Hindlimb muscle (tissue), 1 donor: ENCODE results near the gene TOM1. TPM values are rescaled to one million over a fixed set of nuclear protein-coding genes. Genes with fewer than 3 reads are reported as not detected.
A peak's percentile ranks its signal among the peaks of the same experiment; 100 is the strongest.
"Not testable (repeated sequence)": the region's sequence is repeated elsewhere in the genome, so short reads cannot be mapped to it uniquely, and the experiment has no call there.

Source experiments
- DNase-seq: peaks from one replicate; pipeline ENCODE4 v3.0.0-alpha.2; 2013
- polyA plus RNA-seq: library from polyadenylated mRNA; unstranded; fragments of 120-200 nt; gene quantifications from one replicate; pipeline ENCODE4 v1.2.1, GENCODE V29; 2013; ENCODE audit not compliant: insufficient read length

Gene TOM1
- polyA plus RNA-seq, 1 donor: 35.6 TPM

DNA sequence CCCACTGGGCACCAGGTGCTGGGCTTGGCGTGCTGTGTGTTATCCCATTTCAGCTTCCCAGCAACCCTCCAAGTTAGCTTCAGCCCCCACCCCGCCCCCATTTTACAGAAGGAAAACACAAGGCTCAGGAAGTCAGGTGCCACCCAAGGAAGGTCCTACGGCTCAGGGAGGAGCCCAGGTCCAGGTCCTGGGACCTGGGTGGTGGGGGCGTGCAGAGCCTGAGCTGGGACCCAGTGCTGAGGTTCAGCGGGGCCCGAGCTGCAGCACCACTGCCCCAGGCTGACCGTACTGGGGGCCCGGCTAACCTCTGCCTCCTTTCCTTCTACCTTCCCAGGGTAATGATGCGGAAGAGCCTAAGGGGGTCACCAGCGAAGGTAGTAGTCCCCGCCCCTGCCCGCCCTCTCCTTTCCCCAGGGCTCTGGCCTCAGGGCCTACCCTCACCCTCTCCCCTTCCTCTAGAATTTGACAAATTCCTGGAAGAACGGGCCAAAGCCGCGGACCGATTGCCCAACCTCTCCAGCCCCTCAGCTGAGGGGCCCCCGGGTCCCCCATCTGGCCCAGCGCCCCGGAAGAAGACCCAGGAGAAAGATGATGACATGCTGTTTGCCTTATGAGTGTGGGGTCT, 47.0 kb downstream of the TOM1 start:
- no peak for DNase-seq

DNA sequence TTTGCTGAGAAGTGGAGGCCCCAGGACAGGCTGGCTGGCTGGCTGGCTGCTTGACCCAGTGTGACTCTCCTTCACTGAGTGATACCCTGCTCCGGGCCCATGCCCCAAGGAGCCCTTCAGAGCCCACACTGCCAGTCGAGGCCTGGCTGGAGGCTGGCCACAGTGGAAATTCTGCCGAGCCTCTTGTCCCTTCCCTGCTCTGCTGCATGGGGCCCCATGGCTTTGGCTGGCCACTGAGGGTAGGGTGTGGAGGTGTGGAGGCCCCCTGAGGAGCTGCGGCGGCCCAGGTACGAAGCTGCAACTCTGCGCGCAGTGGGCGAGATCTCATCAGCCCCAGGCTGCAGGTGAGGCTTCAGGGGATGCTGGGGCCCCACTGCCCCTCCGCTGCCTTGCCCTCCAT, 47.8 kb downstream of the TOM1 start:
- no peak for DNase-seq

DNA sequence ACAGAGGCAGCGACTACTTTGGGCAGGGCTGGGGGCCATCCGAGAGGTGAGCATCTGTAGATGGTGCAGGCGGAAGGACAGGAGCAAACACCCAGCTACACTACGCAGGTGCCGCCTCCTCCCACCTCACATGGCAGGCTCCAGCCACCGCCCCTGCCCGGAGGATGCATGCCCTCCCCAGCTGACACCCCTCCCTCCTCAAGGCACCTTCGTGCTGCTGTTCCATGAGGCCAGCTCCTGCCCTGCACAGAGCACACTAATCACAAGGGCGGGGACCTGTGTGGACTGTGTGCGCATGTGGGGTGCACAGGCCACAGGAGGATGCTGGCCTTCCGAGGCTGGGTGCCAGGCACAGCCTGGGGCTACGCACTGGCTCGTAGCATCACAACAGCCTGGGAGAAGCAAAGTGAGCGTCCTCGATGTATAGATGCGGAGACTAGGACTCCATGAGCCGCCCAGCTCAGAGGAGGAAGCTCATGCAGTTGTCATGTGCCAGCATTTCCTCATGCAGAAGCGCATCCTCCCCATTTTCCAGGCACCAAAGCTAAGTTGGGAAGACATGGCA, 48.4 kb downstream of the TOM1 start:
- no peak for DNase-seq

DNA sequence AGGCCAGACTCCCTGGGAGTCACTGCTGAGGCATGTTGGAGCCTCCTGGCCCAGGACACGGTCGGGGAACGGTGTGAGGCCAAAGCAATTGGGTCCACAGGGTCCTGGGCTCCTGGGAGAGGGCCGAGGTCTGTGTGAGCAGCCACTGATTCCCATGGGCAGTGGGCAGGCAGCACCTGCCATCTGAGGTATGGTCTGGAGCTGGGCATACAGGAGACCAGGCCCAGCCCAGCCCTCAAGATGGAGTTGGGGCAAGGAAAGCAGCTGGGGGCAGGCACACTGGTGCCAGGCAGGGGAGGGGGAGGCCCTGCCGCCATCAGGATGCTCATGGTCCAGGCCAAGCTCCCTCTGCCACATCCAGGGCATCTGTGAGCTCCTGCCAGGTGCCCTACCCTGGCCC, 49.0 kb downstream of the TOM1 start:
- no peak for DNase-seq

DNA sequence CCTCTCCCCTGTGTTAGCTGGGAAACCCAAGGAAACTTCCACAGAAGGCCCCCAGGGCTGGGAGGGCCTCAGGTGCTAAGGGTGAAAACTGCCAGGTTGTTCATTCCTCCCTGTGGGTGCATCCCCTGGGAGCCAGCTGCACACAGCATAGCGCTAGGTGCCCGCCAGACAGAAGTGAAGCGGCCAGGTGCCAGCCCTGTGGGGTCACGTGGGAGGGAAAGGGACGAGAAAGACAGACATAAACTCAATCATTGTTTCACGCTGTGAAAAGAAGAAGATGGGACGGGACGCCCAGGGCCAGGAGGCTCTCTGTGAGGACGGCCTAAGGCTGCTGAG, 49.6 kb downstream of the TOM1 start:
- DNase-seq: peak; percentile 39

DNA sequence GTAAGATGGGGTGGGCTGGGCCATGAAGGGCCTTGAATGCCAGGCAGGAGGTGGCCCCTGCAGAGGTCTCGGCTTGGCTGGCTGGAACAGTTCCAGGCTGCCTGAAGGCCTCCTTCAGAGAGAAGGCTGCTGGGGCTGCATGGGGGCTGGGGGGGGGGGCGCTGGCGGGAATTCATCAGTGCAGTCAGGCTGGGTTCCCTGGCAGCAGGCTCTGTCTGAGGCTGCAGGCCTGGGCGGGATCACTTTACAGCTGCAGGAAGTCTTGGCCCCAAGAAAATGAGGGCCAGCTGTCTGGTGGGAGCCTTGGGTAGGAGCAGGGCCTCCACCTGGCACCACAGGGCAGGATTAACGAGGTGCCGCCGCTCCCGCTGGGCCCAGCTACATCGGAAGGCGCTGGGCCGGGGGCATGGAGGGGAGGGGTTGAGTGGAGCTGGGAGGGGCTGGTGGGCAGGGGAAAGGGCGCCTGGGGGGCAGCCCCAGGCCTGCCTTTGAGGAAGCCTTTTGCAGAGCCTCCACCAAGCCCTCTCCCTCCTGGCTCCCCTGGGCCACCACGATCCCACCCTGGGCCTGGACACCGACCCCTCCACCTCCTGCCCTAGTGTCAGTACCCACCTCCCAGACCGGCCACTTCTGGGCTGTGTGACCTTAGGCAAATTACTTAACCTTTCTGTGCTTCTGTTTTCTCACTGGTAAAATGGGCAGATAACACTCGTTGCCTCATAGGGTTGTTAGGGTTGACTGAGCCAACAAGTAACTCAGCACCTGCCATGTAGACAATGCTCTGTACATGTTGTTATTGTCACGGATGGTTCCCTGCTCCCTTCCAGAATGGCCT, 50.2 kb downstream of the TOM1 start:
- peak; percentile 59 for DNase-seq

DNA sequence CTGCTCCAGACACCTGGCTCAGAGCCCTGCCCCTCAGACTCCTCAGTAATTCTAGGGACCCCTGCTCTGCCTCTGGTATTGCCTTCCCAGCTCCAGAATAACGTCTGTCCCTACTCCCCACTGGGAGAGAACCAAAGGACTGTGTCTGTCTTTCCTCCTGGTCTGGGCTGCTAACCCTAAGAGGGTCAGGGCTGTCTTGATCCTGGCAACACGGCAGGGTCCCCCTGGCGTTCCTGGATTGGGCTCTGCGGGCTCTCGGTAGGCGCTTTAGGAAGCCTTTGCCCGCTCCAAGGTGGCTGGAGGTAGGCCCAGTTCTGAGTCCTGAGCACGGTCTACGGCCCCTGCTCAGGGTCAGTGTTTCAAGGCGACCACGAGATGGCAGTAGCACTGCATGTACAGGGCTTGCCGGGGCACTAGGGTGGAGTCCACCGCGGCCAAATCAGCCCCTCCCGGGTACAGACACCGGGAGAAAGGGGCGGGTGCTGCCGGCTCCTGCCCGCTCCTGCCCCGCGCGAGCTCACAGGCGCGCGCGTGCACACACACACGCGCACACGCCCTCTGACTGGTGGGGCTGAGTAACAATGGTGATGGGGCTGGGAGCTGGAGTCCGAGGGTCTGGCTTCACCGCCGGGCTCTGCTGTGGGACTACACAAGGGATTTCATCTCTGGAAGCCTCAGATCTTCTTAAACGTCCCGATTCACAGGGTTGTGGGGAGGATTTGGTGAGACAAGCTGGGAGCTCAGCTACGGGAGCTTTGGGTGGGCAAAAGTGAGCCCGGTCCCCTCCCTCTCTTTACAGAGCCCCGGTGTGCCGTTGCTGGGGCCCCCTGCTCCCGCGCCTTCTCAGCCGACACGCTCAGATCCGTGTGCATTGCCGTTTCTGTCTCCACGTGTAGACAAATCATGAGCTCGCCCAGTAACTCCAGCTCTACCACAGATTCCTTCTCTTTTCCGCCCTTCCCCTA, 51.1 kb downstream of the TOM1 start:
- peak; percentile 93 for DNase-seq

DNA sequence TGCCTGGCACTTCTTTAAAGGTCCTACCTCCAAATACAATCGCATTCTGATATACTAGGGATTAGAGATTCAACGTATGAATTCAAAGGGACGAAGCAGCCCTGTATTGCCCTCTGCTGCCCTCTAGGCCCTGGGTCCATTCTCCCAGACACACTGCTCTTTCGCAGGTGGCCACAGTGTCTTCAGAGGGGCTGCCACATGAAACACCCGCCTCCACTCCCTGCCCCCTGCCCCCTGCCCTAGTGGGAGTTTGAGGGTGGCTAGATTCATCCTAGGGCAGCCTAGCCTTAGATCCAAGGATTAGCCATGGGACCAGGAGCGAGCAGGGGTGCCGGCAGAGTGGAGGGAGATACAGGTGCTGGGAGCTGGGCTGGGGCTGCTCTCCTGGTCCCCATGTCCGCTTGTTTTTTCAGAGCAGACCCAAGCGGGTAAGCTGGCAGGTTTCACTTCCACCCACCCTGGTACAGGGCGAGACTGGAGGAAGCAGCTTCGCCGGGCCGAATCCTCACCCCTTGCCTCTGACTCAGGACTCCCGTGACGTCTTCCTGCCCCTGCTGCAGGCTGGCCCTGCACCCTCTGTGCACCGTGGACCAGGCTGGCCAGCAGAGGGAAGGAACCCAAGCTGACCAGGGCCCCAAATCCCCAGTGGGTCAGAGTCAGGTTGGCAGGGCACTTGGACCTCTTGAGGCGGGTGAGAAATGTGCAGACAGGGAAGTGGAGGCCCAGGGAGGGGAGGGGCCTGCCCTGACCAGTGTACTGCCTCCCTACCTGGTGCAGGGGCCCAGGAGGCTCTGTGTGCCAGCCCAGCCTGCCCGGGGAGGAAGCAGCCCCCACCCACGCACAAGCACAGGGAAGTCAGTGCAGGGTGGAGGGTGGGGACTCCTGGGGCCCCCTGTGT, 52.8 kb downstream of the TOM1 start:
- DNase-seq: no peak

DNA sequence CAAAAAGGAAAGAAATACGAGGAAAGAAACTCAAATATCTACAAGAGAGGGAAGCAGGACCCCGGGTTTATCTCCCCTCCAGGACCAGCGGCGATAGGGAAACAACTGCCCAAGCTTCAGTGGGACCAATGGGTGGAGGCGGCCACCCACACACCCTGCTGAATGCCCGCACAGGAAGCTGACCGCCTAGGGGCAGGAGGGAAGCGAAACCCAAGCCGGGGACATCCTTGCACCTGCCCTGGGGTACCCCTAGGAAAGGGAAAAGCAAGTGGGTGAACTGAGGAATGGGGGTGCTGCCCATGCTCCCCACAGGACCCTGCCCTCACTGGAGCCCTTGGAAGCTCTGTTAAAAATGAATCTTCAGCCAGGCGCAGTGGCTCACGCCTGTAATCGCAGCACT, 53.6 kb downstream of the TOM1 start:
- no peak for DNase-seq

DNA sequence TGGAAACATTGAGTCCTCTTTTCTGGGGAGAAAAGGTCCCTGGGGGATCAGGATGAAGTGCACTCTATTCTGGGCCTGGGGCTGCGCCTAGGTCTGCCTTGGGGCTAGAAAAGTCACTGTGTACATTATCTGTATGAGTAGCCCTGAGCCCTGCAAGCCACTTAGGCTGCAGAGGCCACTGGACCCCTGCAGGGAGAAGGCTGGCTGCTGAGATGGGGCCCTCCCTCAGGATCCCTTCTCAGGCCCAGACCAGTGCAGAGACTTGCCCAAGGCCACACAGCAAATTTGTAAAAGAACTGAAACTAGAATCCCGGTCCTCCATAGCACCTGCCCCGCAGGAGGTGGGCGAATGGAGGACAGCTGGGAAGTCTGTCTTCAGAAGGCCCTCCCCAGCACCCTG, 54.4 kb downstream of the TOM1 start:
- no peak for DNase-seq

DNA sequence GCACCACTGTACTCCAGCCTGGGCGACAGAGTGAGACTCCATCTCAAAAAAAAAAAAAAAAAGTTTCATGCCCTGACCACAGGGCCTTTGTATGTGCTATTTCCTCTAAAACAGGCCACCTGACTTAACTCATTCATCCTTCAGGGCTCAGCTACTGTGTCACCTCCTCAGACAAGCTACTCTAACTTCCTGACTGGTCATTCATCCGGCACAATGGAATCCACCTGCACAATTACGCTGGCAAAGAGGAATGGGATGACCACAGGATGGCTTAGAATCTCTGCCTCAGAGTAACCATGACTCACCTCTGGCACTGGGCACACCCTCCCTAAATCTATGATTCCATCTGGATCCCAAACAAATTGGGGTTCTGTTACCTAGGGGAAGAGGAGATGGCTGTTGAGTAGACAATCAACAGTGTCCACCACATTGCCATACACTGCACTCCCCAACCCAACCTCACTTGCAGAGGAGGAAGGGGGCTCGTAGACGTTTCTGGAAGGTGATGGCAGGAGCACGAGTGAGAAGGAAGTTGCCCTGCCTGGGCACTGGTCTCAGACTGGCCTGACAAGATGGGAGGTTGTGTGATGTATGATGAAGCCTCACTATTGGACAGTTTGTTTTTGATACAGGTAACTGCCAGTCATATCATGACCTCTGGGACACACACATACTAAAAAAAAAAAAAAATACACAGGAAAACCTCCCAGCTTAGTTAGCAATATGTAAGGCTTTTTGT, 58.4 kb downstream of the TOM1 start:
- DNase-seq: no peak

DNA sequence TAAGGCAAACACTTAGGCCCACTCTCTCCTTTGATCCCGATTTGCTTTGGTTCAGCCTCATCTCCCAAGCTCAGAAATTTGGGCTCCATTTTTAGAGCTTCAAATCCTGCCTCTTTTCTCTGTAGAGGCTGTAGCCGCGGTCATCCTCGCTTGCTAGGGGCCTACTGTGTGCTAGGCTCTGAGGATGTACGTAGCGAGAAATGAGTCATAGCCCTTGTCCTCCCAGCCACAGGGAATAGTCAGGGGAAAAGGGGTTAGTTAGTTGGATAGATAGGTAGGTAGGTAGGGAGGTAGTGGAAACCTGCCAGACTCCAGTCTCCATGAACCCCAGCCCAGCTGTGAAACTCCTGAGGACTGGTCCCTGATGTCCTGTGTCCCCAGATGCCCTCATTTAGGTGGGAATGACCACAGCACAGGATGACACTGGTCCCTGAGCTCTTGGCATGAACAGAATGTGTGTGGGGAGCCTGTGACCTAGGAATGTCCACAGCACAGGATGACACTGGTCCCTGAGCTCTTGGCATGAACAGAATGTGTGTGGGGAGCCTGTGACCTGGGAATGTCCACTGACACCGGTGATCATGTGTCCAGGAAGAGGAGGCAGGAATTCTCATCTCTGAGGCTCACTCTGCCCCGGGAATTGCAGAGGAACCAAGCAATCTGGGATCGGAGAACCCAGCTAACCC, 59.8 kb downstream of the TOM1 start:
- no peak for DNase-seq

DNA sequence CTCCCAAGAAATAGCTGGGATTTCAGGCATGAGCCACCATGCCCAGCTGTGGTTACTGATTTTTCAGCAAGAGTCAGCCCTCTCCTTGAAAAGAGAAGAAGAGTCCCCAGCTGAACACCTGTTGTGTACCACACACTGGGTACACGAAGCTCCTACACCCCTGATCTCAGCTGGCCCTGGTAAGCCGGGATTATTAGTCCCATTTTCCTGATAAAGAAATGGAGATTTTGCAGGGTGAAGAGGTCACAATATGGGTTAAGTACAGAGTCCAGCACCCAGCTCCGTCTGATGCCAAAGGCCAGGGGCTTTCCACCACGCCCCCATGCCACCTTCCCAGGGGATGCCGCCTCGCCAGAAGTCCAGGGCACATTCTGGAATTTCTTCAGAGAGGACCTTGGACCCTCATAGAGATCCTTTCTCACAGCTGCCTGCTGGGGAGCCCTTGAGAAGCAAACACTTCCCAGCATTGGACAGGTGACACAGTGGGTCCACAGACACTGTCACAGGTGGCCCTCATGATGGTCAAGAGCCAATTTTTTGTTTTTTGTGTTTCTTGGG, 61.4 kb downstream of the TOM1 start:
- DNase-seq: no peak

DNA sequence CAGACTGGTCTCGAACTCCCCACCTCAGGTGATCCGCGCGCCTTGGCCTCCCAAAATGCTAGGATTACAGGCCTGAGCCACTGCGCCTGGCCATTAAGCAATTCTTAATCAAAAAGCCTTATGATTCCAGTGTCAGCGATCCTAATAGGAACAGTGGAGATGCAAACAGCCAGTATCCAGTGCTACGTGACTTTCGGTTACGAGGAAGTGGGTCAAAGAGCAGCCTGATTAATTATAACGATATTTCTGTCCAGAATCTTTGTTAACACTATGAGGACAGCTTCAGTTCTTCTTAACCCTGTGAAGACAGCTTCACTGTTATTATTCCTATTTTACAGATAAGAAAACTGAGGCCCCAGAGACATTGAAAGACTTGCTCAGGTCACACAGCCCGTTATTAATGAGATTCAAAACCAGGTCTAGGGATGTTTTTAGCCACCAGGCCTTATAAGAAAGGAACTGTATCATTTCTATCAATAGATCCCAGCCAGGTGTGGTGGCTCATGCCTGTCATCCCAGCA, 63.9 kb downstream of the TOM1 start:
- no peak for DNase-seq

DNA sequence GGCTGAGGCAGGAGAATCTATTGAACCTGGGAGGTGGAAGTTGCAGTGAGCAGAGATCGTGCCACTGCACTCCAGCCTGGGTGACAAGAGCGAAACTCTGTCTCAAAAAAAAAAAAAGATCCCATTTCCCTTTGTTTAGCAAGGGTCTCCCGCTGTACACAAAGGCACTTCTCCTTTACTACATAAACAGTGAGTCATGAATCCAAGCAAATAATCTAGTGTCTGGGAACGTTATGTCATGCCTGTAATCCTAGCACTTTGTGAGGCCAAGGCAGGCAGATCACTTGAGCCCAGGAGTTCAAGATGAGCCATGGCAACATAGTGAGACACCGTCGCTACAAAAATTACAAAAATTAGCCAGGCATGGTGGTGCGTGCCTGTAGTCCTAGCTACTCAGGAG, 64.5 kb downstream of the TOM1 start:
- not testable (repeated sequence) for DNase-seq

DNA sequence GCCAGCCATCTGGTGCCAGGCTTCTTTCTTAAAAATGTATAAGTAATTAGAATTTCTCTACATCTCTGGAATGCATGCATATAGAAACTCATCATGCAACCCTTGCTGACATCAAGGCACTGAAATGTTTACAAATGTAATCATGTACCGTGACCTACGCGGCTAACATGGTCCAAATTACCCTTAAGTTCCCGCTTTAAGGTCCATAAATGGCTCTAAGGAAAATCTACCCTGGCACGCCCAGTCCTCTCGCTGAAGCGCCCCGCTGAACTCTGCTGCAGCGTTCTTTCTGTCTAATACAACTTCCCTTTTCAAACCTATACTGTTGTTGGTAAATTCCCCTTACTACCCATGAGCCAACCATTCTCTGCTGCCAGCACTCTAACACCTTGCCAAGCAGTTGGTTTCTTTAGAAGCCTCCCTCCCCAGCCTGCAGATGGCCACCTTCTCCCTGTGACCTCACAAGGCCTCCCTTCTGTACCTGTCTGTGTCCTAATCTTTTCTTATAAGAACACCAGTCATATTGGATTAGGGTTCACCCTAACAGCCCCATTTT, 67.7 kb downstream of the TOM1 start:
- no peak for DNase-seq

DNA sequence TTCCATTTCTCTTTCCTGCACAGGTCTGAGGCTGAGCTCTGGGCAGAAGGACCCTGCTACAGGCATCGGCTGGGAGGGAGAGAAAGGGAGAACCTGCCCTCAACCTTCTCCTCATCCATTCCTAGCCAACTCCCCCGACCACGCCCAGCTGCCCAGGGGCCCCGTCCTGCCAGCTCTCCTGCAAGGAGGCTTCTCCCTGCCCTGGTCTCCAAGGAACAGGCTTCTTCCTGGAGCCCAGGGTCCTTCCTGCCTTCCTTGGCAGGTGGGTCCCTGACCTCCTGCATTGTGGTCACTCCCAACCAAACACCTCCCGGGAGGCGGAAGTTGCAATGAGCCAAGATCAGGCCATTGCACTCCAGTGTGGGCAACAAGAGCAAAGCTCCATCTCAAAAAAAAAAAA, 68.7 kb downstream of the TOM1 start:
- no peak for DNase-seq

DNA sequence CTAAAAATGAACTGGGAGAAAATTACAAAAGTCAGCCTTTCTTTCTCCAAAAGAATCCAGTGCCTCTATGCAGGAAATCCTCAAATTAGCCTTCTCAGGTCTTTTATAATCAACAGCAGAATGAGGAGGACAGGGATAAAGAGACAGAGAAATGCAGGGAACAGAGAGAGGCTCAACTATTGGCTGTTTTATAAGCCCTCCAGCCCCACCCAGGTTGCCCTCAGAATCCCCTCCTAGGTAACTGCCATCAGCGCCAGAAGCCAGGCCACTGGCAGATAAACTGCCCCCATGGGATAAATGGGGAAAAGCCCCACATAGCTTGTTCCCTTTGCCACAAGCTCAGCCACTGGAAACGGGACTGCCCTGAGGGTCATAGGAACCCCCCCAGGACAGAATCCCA, 70.3 kb downstream of the TOM1 start:
- no peak for DNase-seq

DNA sequence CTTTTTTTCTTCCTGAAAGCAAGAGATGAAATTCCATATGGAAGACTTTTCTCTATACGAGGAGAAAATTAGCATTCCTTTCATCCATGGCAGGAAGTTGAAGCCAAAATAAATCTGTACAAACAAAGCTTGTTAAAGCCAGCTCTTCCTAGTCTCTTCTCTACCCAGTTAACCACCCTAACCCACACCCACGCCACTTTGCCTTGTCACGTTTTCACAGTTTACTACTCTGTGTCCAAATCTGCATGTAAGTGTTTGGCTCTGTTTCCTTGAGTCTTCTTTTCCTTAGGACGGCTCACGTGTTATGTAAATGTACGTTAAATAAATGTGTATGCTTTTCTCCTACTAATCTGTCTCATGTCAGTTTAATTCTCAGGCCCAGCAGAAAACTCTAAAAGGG, 74.1 kb downstream of the TOM1 start:
- no peak for DNase-seq

DNA sequence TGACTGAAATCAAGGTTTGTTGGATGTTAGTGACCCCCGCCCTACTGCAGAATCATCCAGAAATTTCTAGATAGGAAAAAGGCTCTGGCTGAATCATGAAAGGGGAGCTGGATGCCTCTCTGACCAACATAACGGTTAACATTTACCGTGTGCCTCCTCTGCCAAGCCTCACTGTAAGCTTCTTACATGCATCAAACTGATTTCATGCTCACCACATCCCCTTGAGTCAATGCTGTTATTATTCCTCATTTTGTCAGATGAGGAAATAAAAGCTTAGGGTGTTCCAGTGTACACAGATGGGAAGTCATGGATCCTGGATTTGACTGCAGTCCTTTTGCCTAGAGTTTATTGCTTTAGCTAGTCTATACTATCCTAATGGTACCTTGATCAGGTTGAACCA, 75.3 kb downstream of the TOM1 start:
- DNase-seq: no peak
